SJCRH30 (cell line): ENCODE results near the gene INO80. TPM values are rescaled to one million over a fixed set of nuclear protein-coding genes. Genes with fewer than 3 reads are reported as not detected.
"Not testable (repeated sequence)": the region's sequence is repeated elsewhere in the genome, so short reads cannot be mapped to it uniquely, and the experiment has no call there.

Source experiments
- DNase-seq, 2 experiments: peaks; one replicate each; pipeline ENCODE4 v3.0.0-alpha.2; 2015 to 2020
- H3K27ac ChIP-seq: fragments of 250-450 bp; sonication (Bioruptor Pico); 2 replicates; pipeline ENCODE4 v1.5.1; 2020; ENCODE audit warnings: mild to moderate bottlenecking, moderate library complexity
- H3K27me3 ChIP-seq: fragments of 250-450 bp; sonication (Bioruptor Pico); 2 replicates; pipeline ENCODE4 v1.5.1; 2020; ENCODE audit warnings: mild to moderate bottlenecking, moderate library complexity
- H3K36me3 ChIP-seq: fragments of 250-450 bp; sonication (Bioruptor Pico); 2 replicates; pipeline ENCODE4 v1.5.1; 2020; ENCODE audit warnings: mild to moderate bottlenecking, moderate library complexity
- H3K4me1 ChIP-seq: fragments of 250-450 bp; sonication (Bioruptor Pico); 2 replicates; pipeline ENCODE4 v1.5.1; 2020; ENCODE audit warnings: mild to moderate bottlenecking, moderate library complexity
- H3K4me3 ChIP-seq: fragments of 250-450 bp; sonication (Bioruptor Pico); 2 replicates; pipeline ENCODE4 v1.5.1; 2020; ENCODE audit warnings: mild to moderate bottlenecking, moderate library complexity
- H3K9me3 ChIP-seq: fragments of 250-450 bp; sonication (Bioruptor Pico); replicated peaks from 2 replicates; pipeline ENCODE4 v1.5.1; 2020; ENCODE audit warnings: mild to moderate bottlenecking, moderate library complexity
- total RNA-seq: library from RNA; depleted of rRNA; stranded (reverse); fragments of >200 nt; shearing (Covaris generic); gene quantifications from 2 replicates; pipeline ENCODE4 v1.2.3, GENCODE V29; 2014

INO80 gene
- total RNA-seq, 1 experiment from 2014 or later: 16.8 TPM

- not testable (repeated sequence) for DNase-seq, H3K27ac ChIP-seq, H3K9me3 ChIP-seq, H3K36me3 ChIP-seq, H3K4me1 ChIP-seq, H3K4me3 ChIP-seq, H3K27me3 ChIP-seq
These were observed 161.8 kb downstream of the INO80 start for GRCh38 chr15:40954158-40954848.

- Histone ChIP-seq H3K4me1 (peaks cover 5% of the 10 kb centered on the region; the same call in 1 of the 2 replicates), H3K27me3 (no peaks in the 10 kb centered on the region), H3K27ac (no peak overlapping the region), H3K36me3 (no peaks in the 10 kb centered on the region; the same call in 1 of the 2 replicates), H3K4me3 (peak overlapping the region; percentile 69), H3K9me3 (no peaks in the 10 kb centered on the region)
- DNase-seq: no peak
These were observed 162.4 kb downstream of the INO80 start for GRCh38 chr15:40953713-40954074.

GRCh38 chr15:40952901-40953712 is 163.0 kb downstream of the INO80 start, which contains the start of gene CHAC1:
Gene CHAC1, plus strand, starts transcription at chr15:40953471. Its CDS starts 113 bp downstream, at chr15:40953584.
- Histone ChIP-seq H3K9me3 (no peaks in the 10 kb centered on the region), H3K36me3 (no peaks in the 10 kb centered on the region; the same call in 1 of the 2 replicates), H3K4me1 (peaks cover 5% of the 10 kb centered on the region; the same call in 1 of the 2 replicates), H3K4me3 (peak within 1 kb of the TSS; percentile 69), H3K27ac (peak within 1 kb of the TSS; percentile 20; the same call in 1 of the 2 replicates), H3K27me3 (no peaks in the 10 kb centered on the region)
- DNase-seq: peak; percentile 93 to 95

- Histone ChIP-seq H3K9me3 (no peaks in the 10 kb centered on the region), H3K4me1 (no peaks in the 10 kb centered on the region), H3K36me3 (no peaks in the 10 kb centered on the region; the same call in 1 of the 2 replicates), H3K27ac (peak overlapping the region; percentile 20; the same call in 1 of the 2 replicates), H3K27me3 (no peaks in the 10 kb centered on the region), H3K4me3 (peak overlapping the region; percentile 69)
- no peak for DNase-seq
These were observed 163.7 kb downstream of the INO80 start for GRCh38 chr15:40952301-40952900.

- Histone ChIP-seq H3K9me3 (no peaks in the 10 kb centered on the region), H3K27ac (no peak overlapping the region), H3K4me1 (no peaks in the 10 kb centered on the region), H3K4me3 (no peak overlapping the region), H3K27me3 (no peaks in the 10 kb centered on the region), H3K36me3 (no peaks in the 10 kb centered on the region; the same call in 1 of the 2 replicates)
- no peak for DNase-seq
These were observed 164.3 kb downstream of the INO80 start for GRCh38 chr15:40951764-40952163.

- H3K4me3 ChIP-seq: no peak overlapping the region
- no peaks in the 10 kb centered on the region for H3K4me1 ChIP-seq
- DNase-seq: no peak
These were observed 166.3 kb downstream of the INO80 start for GRCh38 chr15:40949756-40950207.

GRCh38 chr15:40948706-40949473 is 167.2 kb downstream of the INO80 start:
- no peak for DNase-seq
- Histone ChIP-seq H3K27ac (no peak overlapping the region), H3K27me3 (no peaks in the 10 kb centered on the region), H3K4me1 (no peaks in the 10 kb centered on the region), H3K4me3 (no peak overlapping the region), H3K36me3 (no peaks in the 10 kb centered on the region; the same call in 1 of the 2 replicates), H3K9me3 (no peaks in the 10 kb centered on the region)

More at GRCh38 chr15:40949756-40950207, 166.3 kb downstream of the INO80 start:
- H3K27ac ChIP-seq: no peak overlapping the region
- H3K36me3 ChIP-seq: no peaks in the 10 kb centered on the region; the same call in 1 of the 2 replicates
- H3K27me3 ChIP-seq: no peaks in the 10 kb centered on the region
- no peaks in the 10 kb centered on the region for H3K9me3 ChIP-seq

GRCh38 chr15:40944510-40945296 is 171.4 kb downstream of the INO80 start:
- H3K9me3 ChIP-seq: no peaks in the 10 kb centered on the region
- no peak overlapping the region for H3K4me3 ChIP-seq
- no peaks in the 10 kb centered on the region for H3K36me3 ChIP-seq
- H3K27ac ChIP-seq: no peak overlapping the region
- peaks cover 16% of the 10 kb centered on the region for H3K4me1 ChIP-seq
- H3K27me3 ChIP-seq: no peaks in the 10 kb centered on the region
- DNase-seq: no peak

- Histone ChIP-seq H3K4me1 (peaks cover 16% of the 10 kb centered on the region), H3K36me3 (no peaks in the 10 kb centered on the region), H3K9me3 (no peaks in the 10 kb centered on the region), H3K27ac (no peak overlapping the region), H3K4me3 (no peak overlapping the region), H3K27me3 (no peaks in the 10 kb centered on the region)
- no peak for DNase-seq
These were observed 172.2 kb downstream of the INO80 start for GRCh38 chr15:40943764-40944365.

GRCh38 chr15:40942878-40943277 is 173.2 kb downstream of the INO80 start:
- no peaks in the 10 kb centered on the region for H3K27me3 ChIP-seq
- H3K4me1 ChIP-seq: peaks cover 16% of the 10 kb centered on the region
- H3K9me3 ChIP-seq: no peaks in the 10 kb centered on the region
- DNase-seq: no peak
- H3K4me3 ChIP-seq: peak overlapping the region; percentile 66; the same call in 1 of the 2 replicates
- no peak overlapping the region for H3K27ac ChIP-seq
- H3K36me3 ChIP-seq: no peaks in the 10 kb centered on the region

GRCh38 chr15:40942337-40942854 is 173.7 kb downstream of the INO80 start:
- no peak for DNase-seq
- Histone ChIP-seq H3K4me3 (peak overlapping the region; percentile 66), H3K4me1 (peaks cover 16% of the 10 kb centered on the region), H3K27me3 (no peaks in the 10 kb centered on the region), H3K36me3 (no peaks in the 10 kb centered on the region), H3K27ac (no peak overlapping the region), H3K9me3 (no peaks in the 10 kb centered on the region)

- no peaks in the 10 kb centered on the region for H3K9me3 ChIP-seq
- H3K4me3 ChIP-seq: peak overlapping the region; percentile 66
- H3K27me3 ChIP-seq: no peaks in the 10 kb centered on the region
- no peaks in the 10 kb centered on the region for H3K36me3 ChIP-seq
- H3K27ac ChIP-seq: peak overlapping the region; percentile 31; the same call in 1 of the 2 replicates
- peaks cover 20% of the 10 kb centered on the region for H3K4me1 ChIP-seq
- DNase-seq: peak; percentile 71 to 76
These were observed 174.3 kb downstream of the INO80 start for GRCh38 chr15:40941528-40942336.
